ENCODE measurements around the gene LPP. TPM values are rescaled to one million over a fixed set of nuclear protein-coding genes. Genes with fewer than 3 reads are reported as not detected.

Gene LPP
- total RNA-seq, 1 donor from 2014 or later: 28.2 TPM

- Histone ChIP-seq H3K9me3 (ENCODE audit: control insufficient read depth in 3 of 3, low read length in 3 of 3) (no peaks in the 10 kb centered on the region), H3K27ac (ENCODE audit: low read depth, low read length) (no peak overlapping the region)
These were observed 573.1 kb downstream of the LPP start for GRCh38 chr3:188727052-188727451.

GRCh38 chr3:188728371-188728896, 574.5 kb downstream of the LPP start:
- no peaks in the 10 kb centered on the region for H3K27me3 ChIP-seq (ENCODE audit: control insufficient read depth in 3 of 3, insufficient read depth in 3 of 3, low read length in 3 of 3)
- H3K4me1 ChIP-seq (ENCODE audit: control insufficient read depth in 3 of 3, insufficient read depth in 3 of 3, low read length in 3 of 3): no peaks in the 10 kb centered on the region
- no peak overlapping the region for H3K27ac ChIP-seq (ENCODE audit: low read depth, low read length)
- no peaks in the 10 kb centered on the region for H3K9me3 ChIP-seq (ENCODE audit: control insufficient read depth in 3 of 3, low read length in 3 of 3)
- no peak overlapping the region for H3K9ac ChIP-seq (ENCODE audit: low read depth in 1 of 3, low read length in 3 of 3)
- H3K4me3 ChIP-seq (ENCODE audit: low read length in 3 of 3): no peak overlapping the region
- no peaks in the 10 kb centered on the region for H3K36me3 ChIP-seq (ENCODE audit: control insufficient read depth in 3 of 3, insufficient read depth in 3 of 3, low read length in 3 of 3)

More at GRCh38 chr3:188727052-188727451, 573.1 kb downstream of the LPP start:
- Histone ChIP-seq H3K27me3 (ENCODE audit: control insufficient read depth in 3 of 3, insufficient read depth in 3 of 3, low read length in 3 of 3) (no peaks in the 10 kb centered on the region), H3K36me3 (ENCODE audit: control insufficient read depth in 3 of 3, insufficient read depth in 3 of 3, low read length in 3 of 3) (no peaks in the 10 kb centered on the region), H3K4me3 (ENCODE audit: low read length in 3 of 3) (no peak overlapping the region), H3K4me1 (ENCODE audit: control insufficient read depth in 3 of 3, insufficient read depth in 3 of 3, low read length in 3 of 3) (no peaks in the 10 kb centered on the region), H3K9ac (ENCODE audit: low read depth in 1 of 3, low read length in 3 of 3) (no peak overlapping the region)

DNA sequence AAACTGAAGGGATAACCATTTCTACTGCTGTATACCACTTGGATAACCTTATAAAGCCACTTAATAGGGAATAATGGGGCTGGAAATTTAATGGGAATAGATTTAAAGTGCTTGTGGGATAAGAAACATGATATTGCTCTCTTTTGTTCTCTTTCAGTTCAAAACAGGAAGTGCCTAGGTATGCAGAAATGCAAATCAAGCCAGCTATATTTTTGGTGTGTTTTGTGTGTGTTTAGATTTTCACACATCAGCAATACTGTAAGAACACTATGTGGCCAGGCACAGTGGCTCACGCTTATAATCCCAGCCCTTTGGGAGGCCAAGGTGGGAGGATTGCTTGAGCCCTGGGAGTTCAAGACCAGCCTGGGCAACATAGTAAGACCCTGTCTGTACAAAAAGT, 575.5 kb downstream of the LPP start:
- peaks cover 2% of the 10 kb centered on the region in 3 donors for H3K4me1 ChIP-seq (ENCODE audit: control insufficient read depth in 3 of 3, insufficient read depth in 3 of 3, low read length in 3 of 3)
- H3K36me3 ChIP-seq (ENCODE audit: control insufficient read depth in 3 of 3, insufficient read depth in 3 of 3, low read length in 3 of 3): no peaks in the 10 kb centered on the region
- no peaks in the 10 kb centered on the region for H3K9me3 ChIP-seq (ENCODE audit: control insufficient read depth in 3 of 3, low read length in 3 of 3)
- no peak overlapping the region for H3K4me3 ChIP-seq (ENCODE audit: low read length in 3 of 3)
- H3K27ac ChIP-seq (ENCODE audit: low read depth, low read length): no peak overlapping the region
- no peaks in the 10 kb centered on the region for H3K27me3 ChIP-seq (ENCODE audit: control insufficient read depth in 3 of 3, insufficient read depth in 3 of 3, low read length in 3 of 3)
- H3K9ac ChIP-seq (ENCODE audit: low read depth in 1 of 3, low read length in 3 of 3): no peak overlapping the region

GRCh38 chr3:188734395-188734794, 580.4 kb downstream of the LPP start:
- H3K27me3 ChIP-seq (ENCODE audit: control insufficient read depth in 3 of 3, insufficient read depth in 3 of 3, low read length in 3 of 3): no peaks in the 10 kb centered on the region
- no peak overlapping the region for H3K4me3 ChIP-seq (ENCODE audit: low read length in 3 of 3)
- no peaks in the 10 kb centered on the region for H3K9me3 ChIP-seq (ENCODE audit: control insufficient read depth in 3 of 3, low read length in 3 of 3)
- no peaks in the 10 kb centered on the region for H3K36me3 ChIP-seq (ENCODE audit: control insufficient read depth in 3 of 3, insufficient read depth in 3 of 3, low read length in 3 of 3)
- H3K4me1 ChIP-seq (ENCODE audit: control insufficient read depth in 3 of 3, insufficient read depth in 3 of 3, low read length in 3 of 3): peaks cover 4 to 7% (median 4%) of the 10 kb centered on the region in 3 donors
- H3K9ac ChIP-seq (ENCODE audit: low read depth in 1 of 3, low read length in 3 of 3): no peak overlapping the region
- H3K27ac ChIP-seq (ENCODE audit: low read depth, low read length): no peak overlapping the region

- Histone ChIP-seq H3K4me3 (ENCODE audit: low read length in 3 of 3) (no peak overlapping the region), H3K27ac (ENCODE audit: low read depth, low read length) (no peak overlapping the region), H3K9ac (ENCODE audit: low read depth in 1 of 3, low read length in 3 of 3) (no peak overlapping the region), H3K9me3 (ENCODE audit: control insufficient read depth in 3 of 3, low read length in 3 of 3) (no peaks in the 10 kb centered on the region), H3K27me3 (ENCODE audit: control insufficient read depth in 3 of 3, insufficient read depth in 3 of 3, low read length in 3 of 3) (no peaks in the 10 kb centered on the region), H3K4me1 (ENCODE audit: control insufficient read depth in 3 of 3, insufficient read depth in 3 of 3, low read length in 3 of 3) (peaks cover 1 to 4% (median 4%) of the 10 kb centered on the region in 3 donors), H3K36me3 (ENCODE audit: control insufficient read depth in 3 of 3, insufficient read depth in 3 of 3, low read length in 3 of 3) (no peaks in the 10 kb centered on the region)
These were observed 585.6 kb downstream of the LPP start for GRCh38 chr3:188739511-188739910.

- H3K9me3 ChIP-seq (ENCODE audit: control insufficient read depth in 3 of 3, low read length in 3 of 3): no peaks in the 10 kb centered on the region
- no peaks in the 10 kb centered on the region for H3K36me3 ChIP-seq (ENCODE audit: control insufficient read depth in 3 of 3, insufficient read depth in 3 of 3, low read length in 3 of 3)
- H3K27ac ChIP-seq (ENCODE audit: low read depth, low read length): no peak overlapping the region
- H3K4me1 ChIP-seq (ENCODE audit: control insufficient read depth in 3 of 3, insufficient read depth in 3 of 3, low read length in 3 of 3): peaks cover 0 to 2% (median 0%) of the 10 kb centered on the region in 3 donors
- H3K9ac ChIP-seq (ENCODE audit: low read depth in 1 of 3, low read length in 3 of 3): no peak overlapping the region
- H3K4me3 ChIP-seq (ENCODE audit: low read length in 3 of 3): no peak overlapping the region
- no peaks in the 10 kb centered on the region for H3K27me3 ChIP-seq (ENCODE audit: control insufficient read depth in 3 of 3, insufficient read depth in 3 of 3, low read length in 3 of 3)
These were observed 586.1 kb downstream of the LPP start for GRCh38 chr3:188740010-188740409.

DNA sequence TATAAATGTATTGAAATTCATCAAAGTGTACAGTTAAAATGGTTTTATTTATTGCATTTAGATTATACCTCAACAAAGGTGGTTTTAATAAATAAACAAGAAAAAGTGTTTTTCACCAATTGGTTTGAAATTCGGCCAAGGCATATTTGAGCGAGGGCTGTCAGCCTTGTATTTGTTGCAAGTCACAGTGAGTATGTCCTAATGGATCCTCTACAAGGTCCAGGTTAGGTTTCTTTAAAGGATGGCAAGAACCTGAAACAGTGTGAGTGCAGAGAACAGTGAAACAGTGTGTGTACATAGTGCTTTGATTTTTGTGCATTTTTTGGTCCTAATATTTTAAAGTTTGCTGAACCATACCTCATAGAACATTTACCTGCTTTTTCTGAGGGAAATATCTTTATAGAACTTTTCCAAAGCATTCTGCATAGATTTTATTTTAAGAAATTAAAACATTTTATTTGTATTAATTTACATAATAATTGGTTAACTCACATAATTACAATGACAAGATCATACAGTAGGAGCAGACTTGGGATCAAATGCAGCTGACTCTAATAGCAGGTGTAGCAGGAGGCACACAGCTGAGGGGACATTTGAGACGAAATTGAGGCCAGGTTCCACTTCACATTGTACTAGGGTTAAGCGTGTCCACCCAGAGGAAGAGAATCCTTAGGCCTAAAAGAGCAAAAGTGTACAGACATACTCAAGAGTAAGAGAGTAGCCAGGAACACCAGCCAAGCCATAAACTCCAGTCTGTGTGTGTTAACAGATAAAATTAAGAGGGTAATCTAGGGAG, 589.0 kb downstream of the LPP start:
- Histone ChIP-seq H3K27ac (ENCODE audit: low read depth, low read length) (no peak overlapping the region), H3K4me3 (ENCODE audit: low read length in 3 of 3) (no peak overlapping the region), H3K36me3 (ENCODE audit: control insufficient read depth in 3 of 3, insufficient read depth in 3 of 3, low read length in 3 of 3) (no peaks in the 10 kb centered on the region), H3K27me3 (ENCODE audit: control insufficient read depth in 3 of 3, insufficient read depth in 3 of 3, low read length in 3 of 3) (no peaks in the 10 kb centered on the region), H3K9me3 (ENCODE audit: control insufficient read depth in 3 of 3, low read length in 3 of 3) (no peaks in the 10 kb centered on the region), H3K9ac (ENCODE audit: low read depth in 1 of 3, low read length in 3 of 3) (no peak overlapping the region), H3K4me1 (ENCODE audit: control insufficient read depth in 3 of 3, insufficient read depth in 3 of 3, low read length in 3 of 3) (peaks cover 0 to 2% (median 0%) of the 10 kb centered on the region in 3 donors)

DNA sequence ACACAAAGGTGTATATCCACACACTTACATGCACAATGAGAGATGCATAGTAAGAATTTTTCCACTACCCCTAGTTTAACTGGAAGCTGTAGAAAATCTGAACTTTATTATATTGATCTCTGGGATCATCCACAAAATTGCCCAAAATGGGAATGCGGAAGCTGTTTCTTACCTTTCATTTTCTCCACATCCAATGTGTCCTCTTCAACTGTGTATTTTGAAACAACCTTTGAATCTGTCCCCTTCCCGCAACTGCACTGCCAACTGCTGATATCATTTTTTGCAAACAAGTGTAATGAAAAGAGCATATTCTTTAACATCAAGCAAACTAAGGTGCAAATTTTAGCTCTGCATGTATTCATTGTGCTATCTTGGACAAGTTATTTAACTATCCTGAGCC, 590.2 kb downstream of the LPP start:
- Histone ChIP-seq H3K36me3 (ENCODE audit: control insufficient read depth in 3 of 3, insufficient read depth in 3 of 3, low read length in 3 of 3) (no peaks in the 10 kb centered on the region), H3K9me3 (ENCODE audit: control insufficient read depth in 3 of 3, low read length in 3 of 3) (no peaks in the 10 kb centered on the region), H3K9ac (ENCODE audit: low read depth in 1 of 3, low read length in 3 of 3) (no peak overlapping the region), H3K4me3 (ENCODE audit: low read length in 3 of 3) (no peak overlapping the region), H3K4me1 (ENCODE audit: control insufficient read depth in 3 of 3, insufficient read depth in 3 of 3, low read length in 3 of 3) (peaks cover 0 to 2% (median 0%) of the 10 kb centered on the region in 3 donors), H3K27me3 (ENCODE audit: control insufficient read depth in 3 of 3, insufficient read depth in 3 of 3, low read length in 3 of 3) (no peaks in the 10 kb centered on the region), H3K27ac (ENCODE audit: low read depth, low read length) (no peak overlapping the region)

GRCh38 chr3:188745031-188745430, 591.1 kb downstream of the LPP start:
- Histone ChIP-seq H3K27me3 (ENCODE audit: control insufficient read depth in 3 of 3, insufficient read depth in 3 of 3, low read length in 3 of 3) (no peaks in the 10 kb centered on the region), H3K36me3 (ENCODE audit: control insufficient read depth in 3 of 3, insufficient read depth in 3 of 3, low read length in 3 of 3) (no peaks in the 10 kb centered on the region), H3K4me3 (ENCODE audit: low read length in 3 of 3) (no peak overlapping the region), H3K9me3 (ENCODE audit: control insufficient read depth in 3 of 3, low read length in 3 of 3) (no peaks in the 10 kb centered on the region), H3K9ac (ENCODE audit: low read depth in 1 of 3, low read length in 3 of 3) (no peak overlapping the region), H3K4me1 (ENCODE audit: control insufficient read depth in 3 of 3, insufficient read depth in 3 of 3, low read length in 3 of 3) (peaks cover 0 to 2% (median 0%) of the 10 kb centered on the region in 3 donors), H3K27ac (ENCODE audit: low read depth, low read length) (no peak overlapping the region)

- Histone ChIP-seq H3K9ac (ENCODE audit: low read depth in 1 of 3, low read length in 3 of 3) (no peak overlapping the region), H3K27ac (ENCODE audit: low read depth, low read length) (no peak overlapping the region), H3K4me3 (ENCODE audit: low read length in 3 of 3) (no peak overlapping the region), H3K36me3 (ENCODE audit: control insufficient read depth in 3 of 3, insufficient read depth in 3 of 3, low read length in 3 of 3) (no peaks in the 10 kb centered on the region), H3K9me3 (ENCODE audit: control insufficient read depth in 3 of 3, low read length in 3 of 3) (no peaks in the 10 kb centered on the region), H3K4me1 (ENCODE audit: control insufficient read depth in 3 of 3, insufficient read depth in 3 of 3, low read length in 3 of 3) (peaks cover 0 to 2% (median 0%) of the 10 kb centered on the region in 3 donors), H3K27me3 (ENCODE audit: control insufficient read depth in 3 of 3, insufficient read depth in 3 of 3, low read length in 3 of 3) (no peaks in the 10 kb centered on the region)
These were observed 592.4 kb downstream of the LPP start for GRCh38 chr3:188746291-188746783.
